ENCODE measurements around the gene EFHC1. TPM values are rescaled to one million over a fixed set of nuclear protein-coding genes. Genes with fewer than 3 reads are reported as not detected.

The EFHC1 gene
- total and polyA plus RNA-seq, 9 donors: 12.1 to 59.5 (median 23.5) TPM

DNA sequence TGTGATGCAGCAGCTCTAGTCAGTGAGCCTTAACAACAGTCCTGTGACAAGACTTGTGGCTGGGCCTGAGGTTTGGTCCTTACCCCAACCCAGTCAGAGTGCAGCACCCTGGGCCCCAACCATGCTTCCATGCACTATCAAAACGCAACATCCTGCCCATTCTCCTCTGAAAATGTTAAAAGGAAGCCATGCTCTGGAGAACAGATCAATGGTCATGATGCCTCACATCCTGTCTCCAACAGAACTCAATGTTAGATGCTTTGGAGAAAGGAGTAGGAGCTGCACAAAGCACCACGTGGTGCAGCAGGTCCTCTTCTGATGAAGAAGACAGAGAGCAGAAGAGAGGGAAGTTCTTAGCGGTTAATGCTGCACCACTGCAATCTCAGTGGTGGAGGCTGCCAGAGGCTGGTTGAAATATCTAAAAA is 114.8 kb downstream of the EFHC1 start:
- DNase-seq: no peak
- no peak overlapping the region for H3K27ac ChIP-seq
- WGBS, 3 donors: 84 to 98% (median 90%) methylated on average over 3 of the region's 3 CpGs
- peaks cover 19% of the 10 kb centered on the region for H3K4me1 ChIP-seq (ENCODE audit: insufficient read depth)
- intact Hi-C loops (cut with DNase I): no loop called here
- no peaks in the 10 kb centered on the region for H3K36me3 ChIP-seq
- H3K9me3 ChIP-seq: no peaks in the 10 kb centered on the region
- no peak overlapping the region for H3K4me3 ChIP-seq
- no peaks in the 10 kb centered on the region for H3K27me3 ChIP-seq
- TF ChIP-seq, protein P1, sequence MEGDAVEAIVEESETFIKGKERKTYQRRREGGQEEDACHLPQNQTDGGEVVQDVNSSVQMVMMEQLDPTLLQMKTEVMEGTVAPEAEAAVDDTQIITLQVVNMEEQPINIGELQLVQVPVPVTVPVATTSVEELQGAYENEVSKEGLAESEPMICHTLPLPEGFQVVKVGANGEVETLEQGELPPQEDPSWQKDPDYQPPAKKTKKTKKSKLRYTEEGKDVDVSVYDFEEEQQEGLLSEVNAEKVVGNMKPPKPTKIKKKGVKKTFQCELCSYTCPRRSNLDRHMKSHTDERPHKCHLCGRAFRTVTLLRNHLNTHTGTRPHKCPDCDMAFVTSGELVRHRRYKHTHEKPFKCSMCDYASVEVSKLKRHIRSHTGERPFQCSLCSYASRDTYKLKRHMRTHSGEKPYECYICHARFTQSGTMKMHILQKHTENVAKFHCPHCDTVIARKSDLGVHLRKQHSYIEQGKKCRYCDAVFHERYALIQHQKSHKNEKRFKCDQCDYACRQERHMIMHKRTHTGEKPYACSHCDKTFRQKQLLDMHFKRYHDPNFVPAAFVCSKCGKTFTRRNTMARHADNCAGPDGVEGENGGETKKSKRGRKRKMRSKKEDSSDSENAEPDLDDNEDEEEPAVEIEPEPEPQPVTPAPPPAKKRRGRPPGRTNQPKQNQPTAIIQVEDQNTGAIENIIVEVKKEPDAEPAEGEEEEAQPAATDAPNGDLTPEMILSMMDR (IDR thresholded peaks at IDR 0.05): no peak
- no peak for TF ChIP-seq POLR2A (IDR thresholded peaks at IDR 0.05)
- no peak for TF ChIP-seq EP300 (IDR thresholded peaks at IDR 0.05)

DNA sequence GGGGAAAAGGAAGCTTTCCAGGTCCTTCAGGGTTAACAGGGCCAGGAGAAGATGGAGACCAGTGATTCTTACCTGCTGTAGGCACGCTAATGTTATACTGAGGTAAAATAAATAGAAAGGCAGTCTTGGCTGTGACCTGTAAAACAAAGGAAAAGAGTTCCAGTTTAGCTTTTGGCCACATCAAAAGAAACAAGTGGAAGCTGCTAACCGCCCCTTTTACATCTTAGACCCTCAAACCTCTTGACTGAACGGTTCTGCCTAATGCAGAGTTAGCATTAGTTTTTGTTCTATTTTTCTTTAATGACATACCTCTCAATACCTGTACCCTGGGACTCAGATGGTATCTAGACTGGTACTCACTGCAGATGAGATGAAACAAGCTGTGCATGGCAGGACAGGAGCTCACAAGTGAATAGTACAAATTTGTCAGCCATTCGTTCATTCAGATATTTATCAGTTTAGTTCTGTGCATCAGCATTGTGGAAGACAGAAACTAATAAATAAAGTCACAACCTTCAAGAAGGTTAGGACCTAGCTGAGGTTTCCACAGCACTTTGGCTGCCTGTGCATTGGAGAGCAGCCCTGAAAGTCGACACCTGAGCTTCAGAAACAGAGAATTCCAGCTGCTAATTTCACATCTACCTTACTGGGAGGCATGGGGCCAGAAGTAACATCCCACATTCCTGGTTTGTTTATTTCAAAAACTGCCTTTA is 115.7 kb downstream of the EFHC1 start:
- intact Hi-C loops (cut with DNase I): no loop called here
- Histone ChIP-seq H3K4me1 (ENCODE audit: insufficient read depth) (peaks cover 22% of the 10 kb centered on the region), H3K36me3 (no peaks in the 10 kb centered on the region), H3K9me3 (no peaks in the 10 kb centered on the region), H3K27ac (no peak overlapping the region), H3K4me3 (no peak overlapping the region), H3K27me3 (no peaks in the 10 kb centered on the region)
- TF ChIP-seq, protein P1 (IDR thresholded peaks at IDR 0.05): no peak
- TF ChIP-seq POLR2A (IDR thresholded peaks at IDR 0.05): no peak
- no peak for TF ChIP-seq EP300 (IDR thresholded peaks at IDR 0.05)
- WGBS, 3 donors: 86 to 93% (median 86%) methylated on average over 5 of the region's 5 CpGs
- no peak for DNase-seq

DNA sequence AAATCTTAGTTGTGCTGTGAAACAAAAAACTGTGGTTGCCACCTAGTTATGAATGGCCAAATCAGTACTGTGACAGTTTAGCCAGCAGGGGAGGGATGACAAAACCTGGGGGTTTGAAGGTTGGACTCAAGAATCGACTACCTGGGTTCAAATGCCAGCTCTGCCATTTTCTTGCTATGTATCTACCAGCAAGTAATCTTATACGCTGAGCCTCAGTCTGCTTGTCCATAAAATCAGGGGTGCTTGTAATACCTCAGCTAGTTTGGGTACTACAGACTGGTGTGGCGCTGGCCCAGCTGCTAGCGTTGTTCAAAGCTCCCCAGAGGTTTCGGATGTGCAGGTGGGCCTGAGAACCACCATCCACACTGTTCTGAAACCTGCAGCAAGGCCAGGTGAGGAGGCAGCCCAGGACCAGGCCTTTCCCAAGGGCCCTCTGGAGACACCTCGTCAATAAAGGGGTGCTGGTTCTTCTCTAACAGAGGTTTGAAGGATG is 116.3 kb downstream of the EFHC1 start:
- TF ChIP-seq, protein P1 (IDR thresholded peaks at IDR 0.05): no peak
- no peak for TF ChIP-seq EP300 (IDR thresholded peaks at IDR 0.05)
- no peak for TF ChIP-seq POLR2A (IDR thresholded peaks at IDR 0.05)
- no peak overlapping the region for H3K4me3 ChIP-seq
- no peaks in the 10 kb centered on the region for H3K36me3 ChIP-seq
- DNase-seq: no peak
- H3K4me1 ChIP-seq (ENCODE audit: insufficient read depth): peaks cover 25% of the 10 kb centered on the region
- H3K9me3 ChIP-seq: no peaks in the 10 kb centered on the region
- H3K27ac ChIP-seq: no peak overlapping the region
- H3K27me3 ChIP-seq: no peaks in the 10 kb centered on the region
- 91 to 94% (median 94%) methylated on average over 6 of the region's 6 CpGs for WGBS, 3 donors
- intact Hi-C loops (cut with DNase I): no loop called here

DNA sequence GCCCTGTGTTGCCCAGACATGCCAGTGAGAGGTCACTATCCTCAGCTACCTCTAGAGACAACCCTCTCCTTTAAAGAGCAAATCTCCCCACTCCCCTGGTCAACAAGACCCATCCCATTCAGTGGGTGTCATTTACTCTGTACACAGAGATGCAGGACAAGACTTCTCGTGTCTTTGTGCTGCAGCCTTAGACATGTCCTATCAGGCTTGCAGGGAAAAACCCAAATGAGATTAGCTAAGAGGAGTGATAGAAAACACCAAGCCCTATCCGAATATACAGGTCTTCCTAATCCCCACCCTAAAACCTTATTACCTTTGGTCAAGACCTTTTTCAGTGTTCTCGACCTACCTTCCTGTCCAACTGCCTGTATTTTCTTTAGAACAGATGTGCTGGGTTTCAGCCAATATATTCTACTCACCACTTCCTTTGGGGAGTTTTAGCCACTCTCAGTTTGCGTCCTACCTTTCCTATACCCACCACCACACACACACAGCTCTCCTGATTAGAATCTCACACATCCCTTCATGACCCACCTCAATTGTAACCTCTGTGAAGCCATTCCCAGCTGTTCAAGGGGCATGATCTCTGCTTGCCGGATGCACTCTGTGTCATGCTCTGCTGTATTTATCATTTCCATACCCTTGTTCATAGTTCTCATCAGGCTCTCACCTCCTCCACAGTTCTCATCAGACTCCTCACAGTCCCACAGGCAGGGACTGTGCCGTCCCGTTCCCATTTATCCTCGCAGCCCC is 117.0 kb downstream of the EFHC1 start:
- intact Hi-C loops (cut with DNase I): no loop called here
- peaks cover 24% of the 10 kb centered on the region for H3K4me1 ChIP-seq (ENCODE audit: insufficient read depth)
- no peak overlapping the region for H3K4me3 ChIP-seq
- DNase-seq: no peak
- H3K27ac ChIP-seq: no peak overlapping the region
- H3K9me3 ChIP-seq: no peaks in the 10 kb centered on the region
- no peaks in the 10 kb centered on the region for H3K36me3 ChIP-seq
- TF ChIP-seq EP300 (IDR thresholded peaks at IDR 0.05) (no peak), POLR2A (IDR thresholded peaks at IDR 0.05) (no peak)
- TF ChIP-seq, protein P1 (IDR thresholded peaks at IDR 0.05): no peak
- 74 to 80% (median 79%) methylated on average over 8 of the region's 8 CpGs for WGBS, 3 donors
- H3K27me3 ChIP-seq: no peaks in the 10 kb centered on the region
